IMR-90 (cell line): ENCODE results near the gene GAB1.

Experiments
- CHD1 ChIP-seq: IDR thresholded peaks from 2 replicates; pipeline ENCODE4 v1.6.1; 2012; ENCODE audit warnings: low read depth, low read length, improper control_type of control experiment
- POLR2A ChIP-seq: IDR thresholded peaks from 2 replicates; pipeline ENCODE4 v1.6.1; 2012; ENCODE audit warnings: mild to moderate bottlenecking, low read depth, low read length
- RFX5 ChIP-seq: IDR thresholded peaks from 2 replicates; pipeline ENCODE4 v1.8.0; 2012; ENCODE audit warnings: low read depth, mild to moderate bottlenecking, low read length, moderate library complexity
- TF ChIP-seq, protein P1 (sequence below): fragments of 150-350 bp; IDR thresholded peaks from 2 replicates; pipeline ENCODE4 v1.6.1; 2017; ENCODE audit warnings: mild to moderate bottlenecking, antibody characterized with exemption, low read length, low read depth
- TF ChIP-seq, protein P2 (sequence below): conservative IDR thresholded peaks from 2 replicates; pipeline ENCODE4 v1.5.1; 2012; ENCODE audit warnings: mild to moderate bottlenecking, low read depth, low read length, improper control_type of control experiment

DNA sequence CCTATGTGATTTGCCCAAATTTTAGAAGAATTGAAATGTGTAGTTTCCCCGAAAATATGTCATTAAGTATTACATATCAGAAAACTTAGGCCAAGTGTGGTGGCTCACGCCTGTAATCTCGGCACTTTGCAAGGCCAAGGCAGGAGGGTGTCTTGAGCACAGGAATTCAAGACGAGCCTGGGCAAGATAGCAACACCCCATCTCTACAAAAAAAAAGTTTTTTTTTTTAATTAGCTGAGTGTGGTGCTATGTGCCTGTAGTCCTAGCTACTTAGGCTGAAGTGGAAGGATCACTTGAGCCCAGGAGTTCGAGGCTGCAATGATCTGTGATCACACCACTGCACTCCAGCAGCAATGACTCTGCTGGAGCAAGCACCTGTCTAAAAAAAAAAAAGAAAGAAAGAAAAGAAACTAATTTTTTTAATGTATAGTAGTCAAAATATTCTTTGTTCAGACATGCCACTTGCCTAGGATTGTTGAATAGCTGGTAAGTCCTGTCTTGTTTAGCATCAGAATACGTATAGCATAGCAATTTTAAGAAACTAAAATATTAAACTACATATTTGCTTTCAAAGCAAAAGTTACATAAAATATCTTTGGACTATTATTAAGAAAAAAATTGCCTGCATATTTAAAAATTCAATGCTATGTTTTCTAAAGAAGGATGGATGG, 40.1 kb upstream of the GAB1 start:
- TF ChIP-seq, protein P1, sequence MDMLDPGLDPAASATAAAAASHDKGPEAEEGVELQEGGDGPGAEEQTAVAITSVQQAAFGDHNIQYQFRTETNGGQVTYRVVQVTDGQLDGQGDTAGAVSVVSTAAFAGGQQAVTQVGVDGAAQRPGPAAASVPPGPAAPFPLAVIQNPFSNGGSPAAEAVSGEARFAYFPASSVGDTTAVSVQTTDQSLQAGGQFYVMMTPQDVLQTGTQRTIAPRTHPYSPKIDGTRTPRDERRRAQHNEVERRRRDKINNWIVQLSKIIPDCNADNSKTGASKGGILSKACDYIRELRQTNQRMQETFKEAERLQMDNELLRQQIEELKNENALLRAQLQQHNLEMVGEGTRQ, result no peak
- TF ChIP-seq CHD1, result no peak
- TF ChIP-seq, protein P2, sequence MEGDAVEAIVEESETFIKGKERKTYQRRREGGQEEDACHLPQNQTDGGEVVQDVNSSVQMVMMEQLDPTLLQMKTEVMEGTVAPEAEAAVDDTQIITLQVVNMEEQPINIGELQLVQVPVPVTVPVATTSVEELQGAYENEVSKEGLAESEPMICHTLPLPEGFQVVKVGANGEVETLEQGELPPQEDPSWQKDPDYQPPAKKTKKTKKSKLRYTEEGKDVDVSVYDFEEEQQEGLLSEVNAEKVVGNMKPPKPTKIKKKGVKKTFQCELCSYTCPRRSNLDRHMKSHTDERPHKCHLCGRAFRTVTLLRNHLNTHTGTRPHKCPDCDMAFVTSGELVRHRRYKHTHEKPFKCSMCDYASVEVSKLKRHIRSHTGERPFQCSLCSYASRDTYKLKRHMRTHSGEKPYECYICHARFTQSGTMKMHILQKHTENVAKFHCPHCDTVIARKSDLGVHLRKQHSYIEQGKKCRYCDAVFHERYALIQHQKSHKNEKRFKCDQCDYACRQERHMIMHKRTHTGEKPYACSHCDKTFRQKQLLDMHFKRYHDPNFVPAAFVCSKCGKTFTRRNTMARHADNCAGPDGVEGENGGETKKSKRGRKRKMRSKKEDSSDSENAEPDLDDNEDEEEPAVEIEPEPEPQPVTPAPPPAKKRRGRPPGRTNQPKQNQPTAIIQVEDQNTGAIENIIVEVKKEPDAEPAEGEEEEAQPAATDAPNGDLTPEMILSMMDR, result no peak
- TF ChIP-seq POLR2A, result no peak
- no peak for TF ChIP-seq RFX5
